HG02798 (cell line): ENCODE measurements around the gene IL17C.

Experiments
- ATAC-seq: cut with Tn5 transposase; IDR thresholded peaks from one replicate; pipeline ENCODE4 v1.9.1; 2021; ENCODE audit warnings: mild to moderate bottlenecking; ENCODE audit not compliant: unreplicated experiment, poor library complexity

Gene IL17C

GRCh38 chr16:88638323-88639230 is at the start of gene IL17C:
Gene IL17C (plus strand): TSS chr16:88638572. CDS start chr16:88638642, 70 bp downstream.
- no peak for ATAC-seq

GRCh38 chr16:88588754-88589153 is 49.6 kb upstream of the IL17C start:
- ATAC-seq: no peak

GRCh38 chr16:88589441-88589840 is 48.9 kb upstream of the IL17C start:
- ATAC-seq: no peak

GRCh38 chr16:88591577-88592021 is 46.8 kb upstream of the IL17C start:
- ATAC-seq: peak; percentile 82

GRCh38 chr16:88593061-88593460 is 45.3 kb upstream of the IL17C start:
- no peak for ATAC-seq

- ATAC-seq: no peak
Measured at GRCh38 chr16:88593489-88593888, 44.9 kb upstream of the IL17C start.

GRCh38 chr16:88593910-88594309 is 44.5 kb upstream of the IL17C start:
- ATAC-seq: no peak

- no peak for ATAC-seq
Measured at GRCh38 chr16:88595101-88595500, 43.3 kb upstream of the IL17C start.

- ATAC-seq: no peak
Measured at GRCh38 chr16:88595921-88596320, 42.5 kb upstream of the IL17C start.

- ATAC-seq: no peak
Measured at GRCh38 chr16:88596483-88596882, 41.9 kb upstream of the IL17C start.

GRCh38 chr16:88597856-88598491 is 40.4 kb upstream of the IL17C start:
- ATAC-seq: no peak

- ATAC-seq: no peak
Measured at GRCh38 chr16:88599092-88599733, 39.2 kb upstream of the IL17C start.

- ATAC-seq: no peak
Measured at GRCh38 chr16:88599825-88600538, 38.4 kb upstream of the IL17C start.

GRCh38 chr16:88600539-88600896 is 37.9 kb upstream of the IL17C start:
- no peak for ATAC-seq

- no peak for ATAC-seq
Measured at GRCh38 chr16:88601313-88602036, 36.9 kb upstream of the IL17C start.

GRCh38 chr16:88602091-88602490 is 36.3 kb upstream of the IL17C start:
- no peak for ATAC-seq

GRCh38 chr16:88605186-88606147 is 32.9 kb upstream of the IL17C start:
- no peak for ATAC-seq

GRCh38 chr16:88606148-88606757 is 32.1 kb upstream of the IL17C start:
- ATAC-seq: no peak
